Measurements from ENCODE around the gene GNA12. TPM values are rescaled to one million over a fixed set of nuclear protein-coding genes. Genes with fewer than 3 reads are reported as not detected.

The GNA12 gene
- total RNA-seq, 1 donor from 2014 or later, result 12.1 TPM

DNA sequence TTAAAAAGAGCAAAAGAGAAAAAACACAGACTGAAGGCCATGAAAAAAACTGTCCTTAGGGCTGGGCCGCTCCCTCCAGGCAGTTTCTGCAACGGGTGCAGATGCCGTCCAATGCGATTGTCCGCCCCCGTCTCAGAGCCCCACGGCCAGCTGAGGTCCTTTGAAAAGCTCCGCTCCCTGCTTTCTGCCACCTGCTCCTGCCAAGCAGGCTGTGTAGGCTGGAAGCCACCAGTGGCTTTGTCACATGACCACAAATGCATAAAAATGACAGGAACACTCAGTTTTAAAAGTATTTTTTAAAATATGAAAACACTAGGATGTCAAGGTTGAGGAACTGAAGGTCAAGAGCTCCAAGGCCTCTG lies 84.4 kb downstream of the GNA12 start:
- H3K4me3 ChIP-seq (ENCODE audit: low read depth, low read length), result no peak overlapping the region
- H3K27me3 ChIP-seq (ENCODE audit: control insufficient read depth, insufficient read depth, low read length), result no peaks in the 10 kb centered on the region
- DNase-seq (ENCODE audit: low read depth), result no peak
- TF ChIP-seq, protein P1, sequence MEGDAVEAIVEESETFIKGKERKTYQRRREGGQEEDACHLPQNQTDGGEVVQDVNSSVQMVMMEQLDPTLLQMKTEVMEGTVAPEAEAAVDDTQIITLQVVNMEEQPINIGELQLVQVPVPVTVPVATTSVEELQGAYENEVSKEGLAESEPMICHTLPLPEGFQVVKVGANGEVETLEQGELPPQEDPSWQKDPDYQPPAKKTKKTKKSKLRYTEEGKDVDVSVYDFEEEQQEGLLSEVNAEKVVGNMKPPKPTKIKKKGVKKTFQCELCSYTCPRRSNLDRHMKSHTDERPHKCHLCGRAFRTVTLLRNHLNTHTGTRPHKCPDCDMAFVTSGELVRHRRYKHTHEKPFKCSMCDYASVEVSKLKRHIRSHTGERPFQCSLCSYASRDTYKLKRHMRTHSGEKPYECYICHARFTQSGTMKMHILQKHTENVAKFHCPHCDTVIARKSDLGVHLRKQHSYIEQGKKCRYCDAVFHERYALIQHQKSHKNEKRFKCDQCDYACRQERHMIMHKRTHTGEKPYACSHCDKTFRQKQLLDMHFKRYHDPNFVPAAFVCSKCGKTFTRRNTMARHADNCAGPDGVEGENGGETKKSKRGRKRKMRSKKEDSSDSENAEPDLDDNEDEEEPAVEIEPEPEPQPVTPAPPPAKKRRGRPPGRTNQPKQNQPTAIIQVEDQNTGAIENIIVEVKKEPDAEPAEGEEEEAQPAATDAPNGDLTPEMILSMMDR (IDR thresholded peaks at IDR 0.05; ENCODE audit: insufficient read depth, low read length, severe bottlenecking), result no peak
- no peak for FAIRE-seq
- peaks cover 3% of the 10 kb centered on the region for H3K36me3 ChIP-seq (ENCODE audit: control insufficient read depth, insufficient read depth, low read length)

DNA sequence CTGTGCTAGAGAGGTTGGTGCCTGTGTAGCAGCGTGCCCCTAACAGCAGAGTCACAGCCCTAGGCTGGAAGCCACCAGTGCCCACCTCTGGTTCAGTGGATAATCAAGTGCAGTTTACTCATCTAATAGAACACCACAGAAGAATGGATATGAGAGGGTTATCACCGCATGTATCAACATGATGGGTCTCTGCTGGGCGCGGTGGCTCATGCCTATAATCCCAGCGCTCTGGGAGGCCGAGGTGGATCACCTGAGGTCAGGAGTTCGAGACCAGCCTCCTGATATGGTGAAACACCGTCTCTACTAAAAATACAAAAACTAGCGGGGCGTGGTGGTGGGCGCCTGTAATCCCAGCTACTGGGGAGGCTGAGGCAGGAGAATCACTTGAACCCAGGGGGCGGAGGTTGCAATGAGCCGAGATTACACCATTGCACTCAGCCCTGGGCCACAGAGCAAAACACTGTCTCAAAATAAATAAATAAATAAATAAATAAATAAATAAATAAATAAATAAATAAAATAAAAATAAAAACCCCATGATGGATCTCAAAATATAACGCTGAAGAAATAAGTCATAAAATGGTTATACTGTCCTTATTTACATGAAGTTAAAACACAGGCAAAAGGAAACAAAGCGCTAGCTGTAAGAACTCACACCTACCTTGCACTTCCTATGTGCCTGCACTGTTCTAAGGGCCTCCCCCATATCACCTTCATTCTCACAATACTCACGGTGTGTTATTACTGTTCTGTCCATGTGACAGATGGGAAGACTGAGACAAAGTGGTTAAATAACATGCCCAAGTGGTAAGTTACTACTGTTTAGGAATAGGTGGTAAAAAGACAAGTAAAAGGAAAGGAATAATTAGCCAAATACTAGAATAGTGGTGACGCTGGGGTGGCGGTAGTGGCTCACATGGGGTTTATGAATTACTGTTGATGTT lies 85.2 kb downstream of the GNA12 start:
- DNase-seq (ENCODE audit: low read depth) (peak; percentile 34), FAIRE-seq (no peak)
- TF ChIP-seq, protein P1 (IDR thresholded peaks at IDR 0.05; ENCODE audit: insufficient read depth, low read length, severe bottlenecking), result no peak
- Histone ChIP-seq H3K27me3 (ENCODE audit: control insufficient read depth, insufficient read depth, low read length) (no peaks in the 10 kb centered on the region), H3K36me3 (ENCODE audit: control insufficient read depth, insufficient read depth, low read length) (peaks cover 3% of the 10 kb centered on the region), H3K4me3 (ENCODE audit: low read depth, low read length) (no peak overlapping the region)

DNA sequence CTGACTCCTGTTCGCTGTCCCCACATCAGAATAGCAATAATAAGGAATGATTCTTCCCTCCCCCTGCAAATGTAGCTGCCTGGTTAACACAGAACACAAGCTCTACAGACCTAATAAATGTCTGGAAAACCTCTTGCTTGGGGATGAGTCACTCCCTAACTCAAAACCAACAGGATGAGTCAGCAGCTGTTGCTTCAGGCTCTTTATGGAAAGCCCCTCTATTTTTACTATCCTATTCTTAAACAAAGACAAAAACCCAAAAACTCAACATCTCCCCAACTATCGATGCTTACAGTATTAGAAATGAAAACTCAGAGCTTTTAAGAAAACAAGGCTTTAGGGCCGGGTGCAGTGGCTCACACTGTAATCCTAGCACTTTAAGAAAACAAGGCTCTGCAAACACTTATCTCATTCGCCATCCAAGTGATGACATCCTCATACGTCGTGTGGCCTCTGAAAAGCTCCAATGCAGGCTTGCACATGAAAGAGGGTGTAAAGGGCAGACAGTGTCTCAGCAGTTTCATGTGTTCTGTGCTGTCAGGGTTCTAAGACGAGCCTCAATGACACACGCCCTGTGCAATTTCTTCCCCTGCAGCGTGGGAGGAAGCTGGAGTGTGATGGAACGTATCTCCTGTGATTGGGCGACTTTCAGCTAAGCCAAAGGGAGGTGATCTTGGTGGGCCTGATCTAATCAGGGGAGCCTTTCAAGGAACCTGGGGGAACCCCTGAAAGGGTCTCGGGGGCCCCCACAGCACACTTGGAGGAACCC lies 86.0 kb downstream of the GNA12 start:
- peak; percentile 99 for DNase-seq (ENCODE audit: low read depth)
- TF ChIP-seq, protein P1 (IDR thresholded peaks at IDR 0.05; ENCODE audit: insufficient read depth, low read length, severe bottlenecking), result no peak
- FAIRE-seq, result peak; percentile 94
- H3K4me3 ChIP-seq (ENCODE audit: low read depth, low read length), result no peak overlapping the region
- peaks cover 3% of the 10 kb centered on the region for H3K36me3 ChIP-seq (ENCODE audit: control insufficient read depth, insufficient read depth, low read length)
- no peaks in the 10 kb centered on the region for H3K27me3 ChIP-seq (ENCODE audit: control insufficient read depth, insufficient read depth, low read length)

DNA sequence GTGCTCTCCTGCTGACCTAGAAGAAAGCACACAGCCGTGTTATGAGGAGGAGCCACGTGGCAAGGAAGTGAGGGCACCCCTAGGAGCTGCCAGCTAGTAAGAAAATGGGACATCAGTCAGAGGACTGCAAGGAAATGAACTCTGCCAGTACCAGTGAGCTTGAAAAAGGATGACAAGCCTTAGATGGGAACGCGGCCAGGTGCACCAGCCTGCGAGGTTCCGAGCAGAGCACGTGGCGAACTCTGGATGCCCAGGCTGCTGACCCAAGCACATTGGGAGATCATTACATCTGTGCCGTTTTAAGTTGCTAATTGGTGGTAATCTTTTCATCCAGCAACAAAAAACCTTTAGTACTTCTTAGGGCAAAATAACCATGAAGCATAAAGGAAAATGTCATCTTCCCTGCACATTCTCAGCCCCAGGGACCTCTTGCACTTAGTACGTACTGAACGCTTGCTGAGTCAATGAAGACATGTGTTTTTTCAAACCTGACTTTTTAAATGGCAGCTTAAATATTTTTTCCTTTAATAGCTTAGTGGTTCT lies 86.7 kb downstream of the GNA12 start:
- H3K4me3 ChIP-seq (ENCODE audit: low read depth, low read length), result no peak overlapping the region
- FAIRE-seq, result no peak

DNA sequence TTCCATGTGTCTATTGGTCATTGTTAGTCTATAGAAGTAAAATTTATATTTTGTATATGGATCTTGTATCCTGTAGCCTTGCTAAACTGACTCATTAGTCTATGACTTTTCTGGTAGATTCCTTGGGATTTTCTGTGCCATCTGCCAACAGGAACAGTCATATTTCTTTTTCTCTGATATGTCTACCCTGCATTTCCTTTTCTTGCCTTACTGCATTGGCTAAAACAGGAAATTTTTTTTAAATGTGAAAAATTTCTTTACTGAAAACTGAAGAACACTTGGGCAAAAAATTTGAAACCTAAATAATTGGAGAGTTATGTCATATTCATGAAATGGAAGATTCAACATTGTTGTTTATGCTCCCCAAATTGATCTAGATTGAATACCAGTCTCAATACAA lies 88.6 kb downstream of the GNA12 start:
- Histone ChIP-seq H3K36me3 (ENCODE audit: control insufficient read depth, insufficient read depth, low read length) (no peaks in the 10 kb centered on the region), H3K4me3 (ENCODE audit: low read depth, low read length) (no peak overlapping the region), H3K27me3 (ENCODE audit: control insufficient read depth, insufficient read depth, low read length) (no peaks in the 10 kb centered on the region)
- TF ChIP-seq, protein P1 (IDR thresholded peaks at IDR 0.05; ENCODE audit: insufficient read depth, low read length, severe bottlenecking), result no peak
- DNase-seq (ENCODE audit: low read depth), result no peak
- no peak for FAIRE-seq

More for the DNA sequence above, 86.7 kb downstream of the GNA12 start:
- Histone ChIP-seq H3K36me3 (ENCODE audit: control insufficient read depth, insufficient read depth, low read length) (peaks cover 1% of the 10 kb centered on the region), H3K27me3 (ENCODE audit: control insufficient read depth, insufficient read depth, low read length) (no peaks in the 10 kb centered on the region)
- TF ChIP-seq, protein P1 (IDR thresholded peaks at IDR 0.05; ENCODE audit: insufficient read depth, low read length, severe bottlenecking), result no peak
- DNase-seq (ENCODE audit: low read depth), result no peak
